Measurements from ENCODE around the gene DFFA.

DNA sequence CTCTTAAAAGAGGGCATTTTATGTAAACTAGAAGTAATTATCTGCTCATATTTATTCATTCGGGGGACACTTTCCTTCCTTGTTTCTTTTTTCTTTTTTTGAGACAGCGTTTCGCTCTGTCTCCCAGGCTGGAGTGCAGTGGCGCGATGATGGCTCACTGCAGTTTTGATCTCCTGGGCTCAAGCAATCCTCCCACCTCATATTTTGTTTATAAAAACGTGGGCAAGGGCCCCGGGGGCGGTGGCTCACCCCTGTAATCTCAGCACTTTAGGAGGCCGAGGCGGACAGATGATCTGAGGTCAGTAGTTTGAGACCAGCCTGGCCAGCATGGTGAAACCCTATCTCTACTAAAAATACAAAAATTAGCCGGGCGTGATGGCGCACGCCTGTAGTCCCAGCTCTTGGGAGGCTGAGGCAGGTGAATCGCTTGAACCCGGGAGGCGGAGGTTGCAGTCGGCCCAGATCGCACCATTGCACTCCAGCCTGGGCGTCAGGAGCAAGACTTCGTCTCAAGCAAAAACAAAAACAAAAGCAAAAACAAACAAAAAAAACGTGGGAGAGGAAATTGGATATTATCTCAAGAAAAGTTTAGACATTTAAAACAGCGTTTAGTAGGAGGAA is 926 bp upstream of the DFFA start:
- TF ChIP-seq, protein P1, sequence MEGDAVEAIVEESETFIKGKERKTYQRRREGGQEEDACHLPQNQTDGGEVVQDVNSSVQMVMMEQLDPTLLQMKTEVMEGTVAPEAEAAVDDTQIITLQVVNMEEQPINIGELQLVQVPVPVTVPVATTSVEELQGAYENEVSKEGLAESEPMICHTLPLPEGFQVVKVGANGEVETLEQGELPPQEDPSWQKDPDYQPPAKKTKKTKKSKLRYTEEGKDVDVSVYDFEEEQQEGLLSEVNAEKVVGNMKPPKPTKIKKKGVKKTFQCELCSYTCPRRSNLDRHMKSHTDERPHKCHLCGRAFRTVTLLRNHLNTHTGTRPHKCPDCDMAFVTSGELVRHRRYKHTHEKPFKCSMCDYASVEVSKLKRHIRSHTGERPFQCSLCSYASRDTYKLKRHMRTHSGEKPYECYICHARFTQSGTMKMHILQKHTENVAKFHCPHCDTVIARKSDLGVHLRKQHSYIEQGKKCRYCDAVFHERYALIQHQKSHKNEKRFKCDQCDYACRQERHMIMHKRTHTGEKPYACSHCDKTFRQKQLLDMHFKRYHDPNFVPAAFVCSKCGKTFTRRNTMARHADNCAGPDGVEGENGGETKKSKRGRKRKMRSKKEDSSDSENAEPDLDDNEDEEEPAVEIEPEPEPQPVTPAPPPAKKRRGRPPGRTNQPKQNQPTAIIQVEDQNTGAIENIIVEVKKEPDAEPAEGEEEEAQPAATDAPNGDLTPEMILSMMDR (IDR thresholded peaks at IDR 0.05) = no peak
- TF ChIP-seq POLR2A (IDR thresholded peaks at IDR 0.05) (no peak), POLR2AphosphoS5 (IDR thresholded peaks at IDR 0.05) (no peak), EP300 (IDR thresholded peaks at IDR 0.05) (no peak)
